GM21717 (cell line): Measurements from ENCODE around the gene BRD3.

Source experiments
- ATAC-seq: cut with Tn5 transposase; IDR thresholded peaks from one replicate; pipeline ENCODE4 v1.9.1; 2021; ENCODE audit warnings: mild to moderate bottlenecking, moderate library complexity; ENCODE audit not compliant: unreplicated experiment

Gene BRD3

GRCh38 chr9:134040176-134040565 lies 27.7 kb downstream of the BRD3 start:
- ATAC-seq: no peak

GRCh38 chr9:134039386-134040175 lies 28.2 kb downstream of the BRD3 start:
- no peak for ATAC-seq

- no peak for ATAC-seq
Measured at GRCh38 chr9:134037641-134038040, 30.2 kb downstream of the BRD3 start.

GRCh38 chr9:134036130-134036529 lies 31.7 kb downstream of the BRD3 start:
- no peak for ATAC-seq

- ATAC-seq: no peak
Measured at GRCh38 chr9:134035041-134036039, 32.5 kb downstream of the BRD3 start.

GRCh38 chr9:134034215-134035040 lies 33.4 kb downstream of the BRD3 start:
- no peak for ATAC-seq

- no peak for ATAC-seq
Measured at GRCh38 chr9:134033516-134034214, 34.2 kb downstream of the BRD3 start.

GRCh38 chr9:134032456-134033222 lies 35.2 kb downstream of the BRD3 start:
- ATAC-seq: no peak

GRCh38 chr9:134031783-134032182 lies 36.0 kb downstream of the BRD3 start:
- no peak for ATAC-seq

- ATAC-seq: no peak
Measured at GRCh38 chr9:134030821-134031470, 36.9 kb downstream of the BRD3 start.

- ATAC-seq: no peak
Measured at GRCh38 chr9:134029248-134030226, 38.3 kb downstream of the BRD3 start.

- ATAC-seq: no peak
Measured at GRCh38 chr9:134028575-134029247, 39.1 kb downstream of the BRD3 start.

- ATAC-seq: no peak
Measured at GRCh38 chr9:134028076-134028475, 39.8 kb downstream of the BRD3 start.

- no peak for ATAC-seq
Measured at GRCh38 chr9:134027561-134027960, 40.3 kb downstream of the BRD3 start.

- no peak for ATAC-seq
Measured at GRCh38 chr9:134026981-134027380, 40.8 kb downstream of the BRD3 start.

GRCh38 chr9:134026581-134026980 lies 41.2 kb downstream of the BRD3 start:
- no peak for ATAC-seq
